ENCODE results near the gene SBF1.

DNA sequence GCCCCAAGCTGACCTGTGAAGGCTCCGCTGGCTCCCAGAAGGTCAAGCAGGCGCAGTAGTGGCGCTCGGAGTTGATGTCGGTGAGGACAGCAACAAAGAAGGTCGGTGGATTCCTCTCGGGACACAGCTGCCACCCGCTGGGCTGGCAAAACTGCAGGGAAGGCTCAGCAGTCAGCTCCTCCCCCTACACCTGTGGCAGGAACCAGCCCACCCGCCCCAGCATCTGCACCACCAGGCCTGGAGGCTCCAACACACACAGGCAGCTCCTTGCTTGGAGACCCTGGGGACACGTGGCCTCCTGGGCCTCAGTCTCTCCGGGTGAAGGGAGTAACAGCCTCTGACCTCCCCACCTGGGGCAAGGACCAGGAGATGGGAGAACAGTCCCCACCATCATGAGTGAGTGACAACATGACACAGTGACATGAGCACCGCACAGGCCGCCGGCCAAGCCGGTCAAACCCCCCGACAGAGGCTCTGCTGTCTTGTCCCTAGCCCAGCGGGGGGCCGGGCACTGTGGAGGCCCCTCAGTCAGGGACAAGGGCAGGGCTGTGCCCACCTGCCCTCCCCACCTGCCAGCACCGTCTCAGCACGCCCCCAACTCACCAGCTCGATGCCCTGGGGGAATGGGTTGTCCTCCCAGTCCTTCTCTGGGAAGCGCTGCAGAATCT is 6.9 kb downstream of the SBF1 start:
- TF ChIP-seq ZNF382 (CRISPR knock-in tag; IDR thresholded peaks at IDR 0.05; ENCODE audit: borderline replicate concordance) (no peak), POLR2AphosphoS5 (IDR thresholded peaks at IDR 0.05; ENCODE audit: low read depth, low read length) (no peak), ATF2 (CRISPR knock-in tag; IDR thresholded peaks at IDR 0.05) (no peak), SP2 (CRISPR knock-in tag; IDR thresholded peaks at IDR 0.05) (no peak)
- TF ChIP-seq, protein P1, sequence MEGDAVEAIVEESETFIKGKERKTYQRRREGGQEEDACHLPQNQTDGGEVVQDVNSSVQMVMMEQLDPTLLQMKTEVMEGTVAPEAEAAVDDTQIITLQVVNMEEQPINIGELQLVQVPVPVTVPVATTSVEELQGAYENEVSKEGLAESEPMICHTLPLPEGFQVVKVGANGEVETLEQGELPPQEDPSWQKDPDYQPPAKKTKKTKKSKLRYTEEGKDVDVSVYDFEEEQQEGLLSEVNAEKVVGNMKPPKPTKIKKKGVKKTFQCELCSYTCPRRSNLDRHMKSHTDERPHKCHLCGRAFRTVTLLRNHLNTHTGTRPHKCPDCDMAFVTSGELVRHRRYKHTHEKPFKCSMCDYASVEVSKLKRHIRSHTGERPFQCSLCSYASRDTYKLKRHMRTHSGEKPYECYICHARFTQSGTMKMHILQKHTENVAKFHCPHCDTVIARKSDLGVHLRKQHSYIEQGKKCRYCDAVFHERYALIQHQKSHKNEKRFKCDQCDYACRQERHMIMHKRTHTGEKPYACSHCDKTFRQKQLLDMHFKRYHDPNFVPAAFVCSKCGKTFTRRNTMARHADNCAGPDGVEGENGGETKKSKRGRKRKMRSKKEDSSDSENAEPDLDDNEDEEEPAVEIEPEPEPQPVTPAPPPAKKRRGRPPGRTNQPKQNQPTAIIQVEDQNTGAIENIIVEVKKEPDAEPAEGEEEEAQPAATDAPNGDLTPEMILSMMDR (CRISPR knock-in tag; IDR thresholded peaks at IDR 0.05) = no peak

Measured in HepG2 (cell line).